Stimulated activated naive CD8-positive, alpha-beta T cell treated with anti-CD3 and anti-CD28 coated beads, Interleukin-15, amount 100 ng/mL, for 72 hours (primary cell): ENCODE results near the gene C2orf68.

ENCODE experiments used
- ATAC-seq: fragments of 150-1000 bp; cut with Tn5 transposase; 2 replicates; pipeline ENCODE4 v1.10.0; 2021; ENCODE audit warnings: mild to moderate bottlenecking, moderate library complexity
- DNase-seq, 2 donors: peaks; one replicate each; pipeline ENCODE4 v3.0.0; 2021 to 2022
- H3K27ac Mint-ChIP-seq, 2 donors: one replicate each; pipeline ENCODE4 v1.8.0; 2022; ENCODE audit warnings: mild to moderate bottlenecking in 2 of 2, mixed read lengths in 2 of 2, moderate library complexity in 2 of 2
- H3K27me3 Mint-ChIP-seq: one replicate; pipeline ENCODE4 v1.8.0; 2022; ENCODE audit warnings: mixed read lengths
- H3K4me1 Mint-ChIP-seq: one replicate; pipeline ENCODE4 v1.8.0; 2022; ENCODE audit warnings: mild to moderate bottlenecking, mixed read lengths
- H3K4me3 Mint-ChIP-seq, 2 donors: one replicate each; pipeline ENCODE4 v1.8.0; 2022; ENCODE audit warnings: mild to moderate bottlenecking in 2 of 2, mixed read lengths in 2 of 2, moderate library complexity in 1 of 2
- H3K9me3 Mint-ChIP-seq, 2 donors: one replicate each; pipeline ENCODE4 v1.8.0; 2022; ENCODE audit warnings: mixed read lengths in 2 of 2

C2orf68 gene

GRCh38 chr2:85584354-85584856 lies 27.5 kb downstream of the C2orf68 start, which contains the start of gene VAMP5:
VAMP5 (plus strand) TSS chr2:85584431; CDS start chr2:85584491, 60 bp downstream.
- H3K27me3 Mint-ChIP-seq, result no peaks in the 10 kb centered on the region
- DNase-seq, result peak; percentile 14
- H3K4me3 Mint-ChIP-seq, result peak within 1 kb of the TSS; percentile 82 to 87
- H3K4me1 Mint-ChIP-seq, result peaks cover 68% of the 10 kb centered on the region
- H3K27ac Mint-ChIP-seq, result peak within 1 kb of the TSS; percentile 81 to 88
- H3K9me3 Mint-ChIP-seq, result no peaks in the 10 kb centered on the region
- ATAC-seq, result peak; percentile 56

- Mint-ChIP-seq H3K27ac (peak overlapping the region; percentile 42 to 66), H3K4me1 (peaks cover 73% of the 10 kb centered on the region), H3K9me3 (no peaks in the 10 kb centered on the region), H3K4me3 (peak overlapping the region; percentile 82 to 87), H3K27me3 (no peaks in the 10 kb centered on the region)
- ATAC-seq (peak; percentile 62), DNase-seq (peak in 1 of 2 donors; percentile 30)
Measured at GRCh38 chr2:85583667-85584353, 28.1 kb downstream of the C2orf68 start.

- H3K4me1 Mint-ChIP-seq, result peaks cover 68% of the 10 kb centered on the region
- no peak overlapping the region for H3K27ac Mint-ChIP-seq
- H3K4me3 Mint-ChIP-seq, result no peak overlapping the region
- no peaks in the 10 kb centered on the region for H3K9me3 Mint-ChIP-seq
- H3K27me3 Mint-ChIP-seq, result no peaks in the 10 kb centered on the region
- ATAC-seq, result no peak
- no peak for DNase-seq
Measured at GRCh38 chr2:85582492-85582891, 29.4 kb downstream of the C2orf68 start.

GRCh38 chr2:85580206-85580605 lies 31.7 kb downstream of the C2orf68 start:
- peak overlapping the region in 1 of 2 donors; percentile 76 for H3K27ac Mint-ChIP-seq

GRCh38 chr2:85579266-85579935 lies 32.5 kb downstream of the C2orf68 start:
- no peaks in the 10 kb centered on the region for H3K9me3 Mint-ChIP-seq
- peak overlapping the region; percentile 85 to 98 for H3K4me3 Mint-ChIP-seq
- no peaks in the 10 kb centered on the region for H3K27me3 Mint-ChIP-seq
- H3K4me1 Mint-ChIP-seq, result peaks cover 54% of the 10 kb centered on the region
- no peak for DNase-seq
- peak overlapping the region; percentile 52 to 77 for H3K27ac Mint-ChIP-seq
- ATAC-seq, result no peak

More at GRCh38 chr2:85580206-85580605, 31.7 kb downstream of the C2orf68 start:
- no peaks in the 10 kb centered on the region for H3K27me3 Mint-ChIP-seq
- DNase-seq, result no peak
- peak overlapping the region; percentile 65 to 98 for H3K4me3 Mint-ChIP-seq
- peaks cover 61% of the 10 kb centered on the region for H3K4me1 Mint-ChIP-seq
- no peaks in the 10 kb centered on the region for H3K9me3 Mint-ChIP-seq
- ATAC-seq, result no peak

DNA sequence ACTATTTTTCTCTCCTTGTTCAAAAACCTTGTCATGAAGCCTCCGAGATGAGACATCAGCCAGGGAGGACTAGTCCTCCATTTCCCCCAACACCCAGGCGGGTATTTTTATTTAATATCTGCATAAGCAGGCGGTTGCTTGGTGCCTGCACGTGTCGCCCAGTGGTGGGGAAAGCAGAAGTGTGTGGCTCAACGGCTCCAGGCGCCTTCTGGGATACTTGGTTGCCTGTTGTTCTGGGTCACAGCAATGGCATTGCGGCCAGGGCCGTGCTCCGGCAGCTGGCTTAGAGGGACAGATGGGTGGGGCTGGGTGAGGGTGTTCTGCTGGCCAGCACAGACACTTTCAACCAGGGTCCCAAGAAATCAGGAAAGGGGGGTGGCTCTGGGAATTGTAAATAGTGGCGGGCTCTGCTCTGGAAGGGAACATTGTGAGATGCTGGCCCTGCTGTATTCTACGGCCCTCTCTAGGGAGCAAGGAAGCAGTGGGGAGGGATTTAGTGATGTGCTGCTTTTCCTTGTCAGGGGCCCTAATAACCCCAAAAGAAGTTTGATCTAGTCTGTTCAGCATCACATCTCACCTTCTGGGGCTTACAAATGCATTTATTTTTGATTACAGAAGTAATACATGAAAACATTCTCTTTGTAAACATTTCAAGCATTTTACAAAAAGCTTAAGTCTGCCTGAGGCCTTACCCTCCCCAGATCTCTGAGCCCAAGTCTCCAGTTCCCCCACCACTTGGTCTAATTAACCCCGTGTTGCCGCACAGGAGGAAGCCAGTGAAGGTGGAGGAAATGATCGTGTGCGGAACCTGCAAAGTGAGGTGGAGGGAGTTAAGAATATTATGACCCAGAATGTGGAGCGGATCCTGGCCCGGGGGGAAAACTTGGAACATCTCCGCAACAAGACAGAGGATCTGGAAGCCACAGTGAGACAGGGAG lies 33.4 kb downstream of the C2orf68 start:
- Mint-ChIP-seq H3K4me3 (peak overlapping the region; percentile 85 to 98), H3K27ac (peak overlapping the region; percentile 97 to 98), H3K9me3 (no peaks in the 10 kb centered on the region), H3K4me1 (peaks cover 49% of the 10 kb centered on the region), H3K27me3 (no peaks in the 10 kb centered on the region)
- DNase-seq (peak in 1 of 2 donors; percentile 27), ATAC-seq (peak; percentile 65)

- peak within 1 kb of the TSS; percentile 97 to 98 for H3K27ac Mint-ChIP-seq
- H3K9me3 Mint-ChIP-seq, result no peaks in the 10 kb centered on the region
- peak; percentile 40 to 62 for DNase-seq
- peak; percentile 85 for ATAC-seq
- no peaks in the 10 kb centered on the region for H3K27me3 Mint-ChIP-seq
- peaks cover 40% of the 10 kb centered on the region for H3K4me1 Mint-ChIP-seq
- peak within 1 kb of the TSS; percentile 85 to 98 for H3K4me3 Mint-ChIP-seq
Measured at GRCh38 chr2:85577386-85578242, 34.3 kb downstream of the C2orf68 start, which contains the start of gene VAMP8. VAMP8 (plus strand) TSS chr2:85577586; CDS start chr2:85577647, 61 bp downstream.

- Mint-ChIP-seq H3K27me3 (no peaks in the 10 kb centered on the region), H3K27ac (peak overlapping the region in 1 of 2 donors; percentile 98), H3K4me1 (peaks cover 37% of the 10 kb centered on the region), H3K4me3 (peak overlapping the region; percentile 85 to 98), H3K9me3 (no peaks in the 10 kb centered on the region)
- ATAC-seq (no peak), DNase-seq (no peak)
Measured at GRCh38 chr2:85577063-85577385, 34.8 kb downstream of the C2orf68 start.

DNA sequence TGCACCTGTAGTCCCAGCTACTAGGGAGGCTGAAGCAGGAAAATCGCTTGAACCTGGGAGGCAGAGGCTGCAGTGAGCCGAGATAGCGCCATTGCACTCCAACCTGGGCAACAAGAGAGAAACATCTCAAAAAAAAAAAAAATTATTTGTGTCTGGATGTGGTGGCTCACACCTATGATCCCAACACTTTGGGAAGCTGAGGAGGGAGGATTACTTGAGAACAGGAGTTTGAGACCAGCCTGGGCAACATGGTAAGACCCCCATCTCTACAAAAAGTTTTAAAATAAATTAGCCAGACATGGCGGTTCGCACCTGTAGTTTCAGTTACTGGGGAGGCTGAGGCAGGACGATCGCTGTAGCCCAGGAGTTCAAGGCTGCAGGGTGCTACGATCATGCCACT lies 36.1 kb downstream of the C2orf68 start:
- Mint-ChIP-seq H3K4me3 (no peak overlapping the region), H3K4me1 (peaks cover 32% of the 10 kb centered on the region), H3K9me3 (no peaks in the 10 kb centered on the region), H3K27me3 (no peaks in the 10 kb centered on the region), H3K27ac (no peak overlapping the region)
- no peak for DNase-seq
- no peak for ATAC-seq

- H3K4me1 Mint-ChIP-seq, result peaks cover 20% of the 10 kb centered on the region
- no peak overlapping the region for H3K27ac Mint-ChIP-seq
- no peak for ATAC-seq
- no peaks in the 10 kb centered on the region for H3K9me3 Mint-ChIP-seq
- DNase-seq, result no peak
- no peak overlapping the region for H3K4me3 Mint-ChIP-seq
- no peaks in the 10 kb centered on the region for H3K27me3 Mint-ChIP-seq
Measured at GRCh38 chr2:85566265-85566664, 45.6 kb downstream of the C2orf68 start.

DNA sequence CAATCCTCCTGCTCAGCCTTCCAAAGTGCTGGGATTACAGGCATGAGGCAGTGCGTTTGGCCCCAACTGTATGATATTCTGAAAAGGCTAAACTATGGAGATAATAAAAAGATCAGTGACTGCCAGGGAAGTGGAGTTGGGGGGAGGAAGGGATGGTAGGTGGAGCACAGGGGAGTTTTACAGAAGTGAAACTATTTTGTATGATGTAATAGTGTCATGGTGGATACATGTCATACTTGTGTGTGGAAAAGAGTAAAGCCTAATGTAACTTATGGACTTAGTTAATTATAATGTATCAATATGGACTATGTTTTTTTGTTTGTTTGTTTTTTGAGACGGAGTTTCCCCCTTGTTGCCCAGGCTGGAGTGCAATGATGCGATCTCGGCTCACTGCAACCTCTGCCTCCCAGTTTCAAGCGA lies 47.7 kb downstream of the C2orf68 start:
- Mint-ChIP-seq H3K27ac (peak overlapping the region; percentile 59 to 63), H3K27me3 (no peaks in the 10 kb centered on the region), H3K4me3 (no peak overlapping the region), H3K9me3 (no peaks in the 10 kb centered on the region), H3K4me1 (peaks cover 39% of the 10 kb centered on the region)
- ATAC-seq (no peak), DNase-seq (no peak)

DNA sequence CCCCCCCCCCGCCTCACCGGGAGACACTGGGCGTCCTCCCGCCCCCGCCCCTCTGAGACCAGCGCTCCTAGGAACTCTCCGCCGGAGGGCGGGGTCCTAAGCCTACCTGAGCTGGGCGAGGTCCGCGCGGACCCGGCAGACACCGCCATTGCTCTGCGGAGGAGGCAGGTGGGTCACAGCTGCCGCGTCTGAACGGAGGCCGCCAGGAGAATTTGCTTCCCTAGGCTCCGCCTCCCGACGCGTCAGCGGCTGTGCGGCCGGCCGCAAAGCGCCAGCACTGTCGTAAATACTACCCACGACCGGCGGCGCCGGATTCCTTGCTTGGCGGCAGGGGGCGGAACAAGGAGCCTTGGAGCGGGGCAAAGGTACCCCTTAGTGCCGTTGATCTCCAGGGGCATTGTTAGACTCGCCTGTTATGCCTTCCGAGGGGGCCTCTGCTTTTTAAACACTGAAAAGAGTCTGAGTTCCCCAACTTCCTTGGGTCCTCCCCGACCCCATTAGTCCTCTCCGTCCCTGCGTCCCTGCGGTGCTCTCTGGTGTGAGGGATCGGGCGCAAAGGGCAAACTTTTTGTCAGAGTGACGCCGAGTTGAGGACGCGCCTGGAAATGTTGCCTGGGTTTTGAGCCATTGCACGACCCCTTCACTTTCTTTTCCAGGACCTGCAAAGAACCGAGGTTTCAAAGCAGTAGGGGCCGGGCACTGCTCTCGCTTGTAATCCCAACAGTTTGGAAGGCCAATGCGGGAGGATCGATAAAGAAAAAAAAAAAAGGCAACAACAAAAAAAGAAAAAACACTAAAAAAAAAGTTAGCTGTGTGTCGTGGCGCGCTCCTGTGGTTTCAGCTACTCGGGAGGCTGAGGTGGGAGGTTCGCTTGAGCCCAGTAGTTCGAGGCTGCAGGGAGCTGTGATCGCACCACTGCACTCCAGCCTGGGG lies 50.3 kb downstream of the C2orf68 start, which contains the start of gene GGCX:
GGCX (minus strand) TSS at position 214 of the 933 bp plus-strand sequence; CDS start at position 149, 65 bp downstream.
- Mint-ChIP-seq H3K27ac (peak within 1 kb of the TSS; percentile 95 to 97), H3K27me3 (no peaks in the 10 kb centered on the region), H3K4me3 (peak within 1 kb of the TSS; percentile 90 to 99), H3K4me1 (peaks cover 55% of the 10 kb centered on the region), H3K9me3 (no peaks in the 10 kb centered on the region)
- ATAC-seq, result peak; percentile 97
- DNase-seq, result peak; percentile 88 to 93

GRCh38 chr2:85560812-85561279 lies 51.0 kb downstream of the C2orf68 start:
- DNase-seq, result no peak

More at GRCh38 chr2:85560812-85561279, 51.0 kb downstream of the C2orf68 start:
- peaks cover 55% of the 10 kb centered on the region for H3K4me1 Mint-ChIP-seq
- H3K4me3 Mint-ChIP-seq, result peak overlapping the region; percentile 90 to 99
- no peaks in the 10 kb centered on the region for H3K27me3 Mint-ChIP-seq
- ATAC-seq, result peak; percentile 39
- no peaks in the 10 kb centered on the region for H3K9me3 Mint-ChIP-seq
- peak overlapping the region; percentile 95 to 97 for H3K27ac Mint-ChIP-seq
